Measurements from ENCODE around the gene SLC16A4. TPM values are rescaled to one million over a fixed set of nuclear protein-coding genes. Genes with fewer than 3 reads are reported as not detected.
"Not testable (repeated sequence)": the region's sequence is repeated elsewhere in the genome, so short reads cannot be mapped to it uniquely, and the experiment has no call there.

SLC16A4 gene
- total RNA-seq = 4.1 TPM

DNA sequence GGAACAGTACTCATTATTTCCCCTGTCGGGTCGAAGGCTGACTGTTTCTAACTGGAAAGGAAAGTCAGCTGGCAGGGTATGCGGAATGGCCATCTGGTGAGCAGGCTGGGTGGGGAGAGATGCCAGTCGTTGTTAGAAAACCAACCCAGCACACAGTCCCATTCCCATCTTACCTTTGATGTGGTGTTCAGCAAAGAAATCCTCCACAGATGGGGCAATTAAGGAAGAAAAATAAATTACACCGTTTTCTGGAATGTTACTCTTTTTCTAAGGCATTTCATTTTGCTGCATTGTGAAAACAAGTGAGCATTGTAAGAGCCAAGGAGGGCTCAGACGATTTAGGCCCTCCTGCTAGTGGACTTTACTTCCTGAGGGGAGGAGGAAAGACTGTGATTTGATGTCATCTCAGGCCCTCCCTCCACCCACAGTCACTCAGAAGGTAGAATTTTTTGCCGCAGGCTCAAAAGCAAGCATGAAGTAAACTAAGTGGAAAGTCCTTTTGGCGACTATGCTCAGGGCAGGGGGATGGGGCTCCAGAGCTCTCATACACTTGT lies at the start of gene SLC16A4:
Gene SLC16A4 (minus strand): TSS at position 335 of the 554 bp plus-strand sequence. CDS start 1,703 bp downstream, outside the sequence.
- no peak for FAIRE-seq
- no peak for DNase-seq (ENCODE audit: low spot score in 2 of 2)

DNA sequence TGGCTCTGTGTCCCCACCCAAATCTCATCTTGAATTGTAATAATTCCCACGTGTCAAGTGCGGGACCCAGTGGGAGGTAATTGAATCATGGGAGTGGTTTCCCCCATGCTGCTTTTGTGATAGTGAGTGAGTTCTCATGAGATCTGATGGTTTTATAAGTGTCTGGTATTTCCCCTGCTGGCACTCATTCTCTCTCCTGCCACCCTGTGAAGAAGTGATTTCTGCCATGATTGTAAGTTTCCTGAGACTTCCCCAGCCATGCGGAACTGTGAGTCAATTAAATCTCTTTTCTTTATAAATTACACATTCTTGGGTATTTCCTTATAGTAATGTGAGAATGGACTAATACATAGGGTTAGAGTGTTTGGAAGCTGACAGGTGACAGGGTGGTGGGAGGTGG lies 49.0 kb upstream of the SLC16A4 start:
- DNase-seq (ENCODE audit: low spot score in 2 of 2); FAIRE-seq: not testable (repeated sequence)

DNA sequence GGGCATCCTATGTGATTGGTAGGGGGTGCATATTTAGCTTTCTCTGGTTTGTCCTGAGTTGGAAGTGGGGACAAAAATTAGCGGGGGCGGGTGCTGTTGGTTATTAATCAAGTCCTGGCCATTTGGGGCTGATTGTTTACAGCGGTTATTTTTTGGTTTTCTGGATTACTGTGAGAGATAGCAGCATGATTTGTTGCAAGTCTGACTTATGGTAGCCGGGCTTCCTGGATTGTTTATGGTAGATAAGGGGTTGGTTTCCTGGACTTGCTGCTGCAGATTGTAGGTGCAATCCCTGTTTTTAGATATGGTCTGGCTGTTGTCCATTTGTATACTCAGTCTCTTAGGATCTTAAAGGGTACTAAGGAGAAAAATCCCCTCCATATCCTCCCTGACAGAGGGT lies 48.1 kb upstream of the SLC16A4 start:
- FAIRE-seq (no peak), DNase-seq (ENCODE audit: low spot score in 2 of 2) (no peak)

DNA sequence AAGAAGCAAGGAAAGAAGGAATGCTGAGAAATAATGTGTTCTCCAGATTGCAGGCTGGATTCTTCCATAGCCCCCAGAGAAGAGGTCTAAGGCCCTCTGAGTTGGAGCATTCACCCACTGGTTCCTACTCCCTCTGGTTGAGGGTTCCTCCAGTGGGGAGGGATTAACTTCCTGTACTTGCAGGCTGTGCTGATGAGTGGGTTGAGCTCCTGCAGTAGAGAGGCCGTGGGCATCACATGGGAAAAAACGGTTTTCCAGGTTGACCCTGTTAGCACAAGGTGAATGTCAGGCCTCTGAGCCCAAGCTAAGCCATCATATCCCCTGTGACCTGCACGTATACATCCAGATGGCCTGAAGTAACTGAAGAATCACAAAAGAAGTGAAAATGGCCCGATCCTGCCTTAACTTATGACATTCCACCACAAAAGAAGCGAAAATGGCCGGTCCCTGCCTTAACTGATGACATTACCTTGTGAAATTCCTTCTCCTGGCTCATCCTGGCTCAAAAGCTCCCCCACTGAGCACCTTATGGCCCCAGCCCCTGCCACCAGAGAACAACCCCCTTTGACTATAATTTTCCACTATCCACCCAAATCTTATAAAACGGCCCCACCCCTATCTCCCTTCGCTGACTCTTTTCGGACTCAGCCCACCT lies 46.9 kb upstream of the SLC16A4 start:
- not testable (repeated sequence) for FAIRE-seq; DNase-seq (ENCODE audit: low spot score in 2 of 2)

DNA sequence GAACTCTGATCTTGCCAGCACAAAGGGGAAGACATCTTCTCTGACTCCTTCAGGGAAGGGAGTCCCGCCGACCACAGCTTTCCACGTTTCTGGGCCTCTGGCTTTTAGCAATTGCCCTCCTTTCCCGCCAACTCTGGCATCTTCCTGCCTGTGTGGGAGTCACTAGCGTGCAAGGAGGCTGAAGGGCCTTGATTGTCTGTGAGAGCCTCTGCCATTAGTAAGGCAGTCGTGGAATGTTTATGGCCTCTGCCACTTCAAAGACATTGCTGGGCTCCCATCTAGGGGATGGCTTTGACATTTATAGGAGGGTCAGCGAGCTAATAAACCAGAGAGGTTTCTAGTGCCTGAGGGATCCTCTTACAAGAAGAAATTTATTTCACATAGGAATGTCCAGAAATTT lies 45.8 kb upstream of the SLC16A4 start:
- DNase-seq (ENCODE audit: low spot score in 2 of 2) = no peak
- no peak for FAIRE-seq

DNA sequence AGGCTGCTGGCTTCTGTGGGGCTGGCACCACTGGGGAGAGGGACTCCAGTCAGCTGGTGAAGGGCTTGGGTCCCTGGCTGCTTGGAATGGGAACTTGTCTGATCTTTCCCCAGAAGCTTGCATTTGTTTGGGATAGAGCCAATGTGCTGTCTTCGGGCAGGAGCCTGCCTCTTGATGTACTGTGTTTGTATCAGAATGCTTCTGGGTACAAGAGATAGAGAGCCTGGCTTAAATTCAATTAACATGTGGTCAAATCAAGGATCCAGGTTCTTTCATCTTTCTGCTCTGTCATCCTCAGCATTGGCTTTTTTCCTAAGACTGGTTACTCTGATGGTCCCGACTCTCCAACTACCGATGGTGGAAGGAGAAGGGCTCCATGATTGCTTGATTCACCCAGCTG lies 44.1 kb upstream of the SLC16A4 start:
- FAIRE-seq = no peak

DNA sequence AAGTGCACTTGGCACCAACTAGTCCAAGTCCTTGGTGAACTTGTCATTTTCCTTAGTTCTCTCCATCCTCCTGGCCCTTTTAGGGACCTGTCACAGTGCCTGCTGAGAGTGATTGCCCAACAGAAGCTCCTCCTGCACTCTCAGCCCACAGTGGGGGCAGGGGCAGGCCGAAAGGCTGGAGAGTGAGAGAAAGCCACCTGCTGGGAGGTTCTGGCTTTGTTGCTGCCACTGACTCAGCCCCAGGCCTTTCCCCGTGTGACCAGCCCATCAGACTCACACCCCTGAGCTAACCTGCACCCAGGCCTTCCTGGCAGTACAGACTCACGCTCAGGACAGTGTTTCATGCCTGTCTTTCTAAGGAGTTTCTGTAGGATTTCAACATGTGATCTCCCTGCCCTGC lies 43.0 kb upstream of the SLC16A4 start:
- FAIRE-seq (no peak), DNase-seq (ENCODE audit: low spot score in 2 of 2) (no peak)

More for the DNA sequence above, 44.1 kb upstream of the SLC16A4 start:
- DNase-seq (ENCODE audit: low spot score in 2 of 2) = no peak

DNA sequence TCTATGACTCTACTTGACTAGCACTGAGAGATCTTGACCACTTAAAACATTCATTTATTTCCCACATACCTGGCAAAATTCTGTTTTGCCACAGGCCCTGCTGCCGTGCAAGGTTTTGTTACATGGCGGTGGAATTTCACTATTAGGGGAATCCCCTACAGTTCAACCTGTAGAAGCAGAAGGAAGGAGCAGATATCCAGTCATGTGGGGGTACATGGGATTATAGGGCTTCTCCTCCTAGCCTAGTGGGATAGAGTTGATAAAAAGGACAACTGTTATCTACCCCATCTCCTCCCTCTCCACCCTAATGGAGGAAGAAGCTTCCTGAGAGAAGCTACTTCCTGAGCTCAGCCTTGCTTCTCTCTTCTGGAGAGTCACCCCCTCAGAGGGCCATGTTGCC lies 42.4 kb upstream of the SLC16A4 start:
- DNase-seq (ENCODE audit: low spot score in 2 of 2) (no peak), FAIRE-seq (no peak)

DNA sequence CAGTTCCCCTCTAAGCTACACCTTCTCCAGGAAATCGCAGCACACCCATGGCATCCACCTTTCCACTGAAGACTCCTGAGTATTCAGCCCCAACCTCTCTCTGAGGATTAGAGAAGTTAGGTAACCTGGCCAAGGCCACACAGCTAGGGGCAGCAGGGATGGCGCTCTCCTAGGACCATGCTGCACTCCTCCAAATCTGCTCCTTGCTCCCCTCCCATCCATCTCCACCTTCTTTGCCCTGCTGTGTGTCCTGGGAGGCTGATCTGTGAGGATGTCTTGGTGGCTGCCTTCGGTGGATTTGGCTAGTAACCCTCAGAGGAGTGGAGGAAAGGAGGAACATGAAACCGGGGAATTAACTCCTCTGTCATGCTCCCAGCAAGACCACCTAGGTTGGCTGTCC lies 40.1 kb upstream of the SLC16A4 start:
- FAIRE-seq = no peak
- DNase-seq (ENCODE audit: low spot score in 2 of 2) = no peak

DNA sequence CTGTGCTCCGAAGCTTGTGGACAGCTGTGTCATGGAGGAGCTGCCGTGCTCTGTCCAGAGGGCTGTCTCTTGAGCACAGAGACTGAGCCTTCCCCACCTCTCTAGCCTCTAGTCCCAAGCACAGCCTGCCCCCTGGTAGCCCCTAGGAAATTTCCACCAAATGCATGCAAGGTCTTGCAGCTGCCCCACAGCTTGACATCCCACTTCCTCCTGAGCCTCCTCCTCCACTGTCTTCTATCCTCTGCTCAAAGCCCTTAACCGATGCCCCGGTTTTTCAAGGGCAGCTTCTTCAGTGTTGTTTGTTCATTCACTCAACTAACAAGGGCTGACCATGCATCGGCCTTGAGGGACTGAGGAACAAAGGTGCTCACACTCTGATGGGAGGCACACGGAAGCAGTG lies 39.5 kb upstream of the SLC16A4 start:
- FAIRE-seq (no peak), DNase-seq (ENCODE audit: low spot score in 2 of 2) (no peak)

DNA sequence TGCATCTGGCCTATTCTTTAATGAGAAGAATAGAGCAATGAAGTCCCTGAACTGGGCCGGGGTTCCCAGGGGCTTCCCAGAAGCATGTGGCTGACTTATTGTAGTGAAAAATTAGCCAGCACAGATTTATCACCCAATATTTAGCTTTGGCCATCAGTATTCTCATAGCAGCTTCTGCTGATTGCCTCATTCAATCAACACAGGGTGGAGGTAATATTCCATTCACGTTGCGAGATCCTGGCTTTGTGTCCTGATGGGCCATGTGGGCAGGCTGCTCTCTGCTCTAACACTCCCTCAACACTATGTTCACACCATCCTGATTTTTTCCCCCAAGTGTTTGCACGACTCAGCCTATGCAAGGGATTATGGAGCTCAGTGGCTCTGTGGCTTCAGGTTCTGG lies 38.1 kb upstream of the SLC16A4 start:
- no peak for DNase-seq (ENCODE audit: low spot score in 2 of 2)
- no peak for FAIRE-seq

DNA sequence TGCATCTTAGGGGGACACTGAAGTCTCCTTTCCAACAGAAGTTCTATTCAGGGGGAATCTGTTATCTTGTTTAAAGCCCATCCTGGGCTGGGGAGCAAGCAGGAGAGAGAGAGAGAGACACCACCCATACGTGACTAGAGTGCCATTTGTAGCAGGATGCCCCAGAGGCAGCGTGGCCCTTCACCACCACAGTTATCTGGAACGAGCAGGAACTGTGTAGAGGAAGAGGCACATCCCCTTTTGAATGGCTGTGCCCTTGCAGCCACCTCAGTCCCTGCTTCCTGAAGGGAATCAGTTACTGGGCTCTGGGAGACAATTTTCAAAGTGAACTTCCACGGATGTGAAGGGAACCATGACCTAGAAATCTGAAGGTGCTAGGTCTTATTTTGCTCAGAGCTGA lies 36.0 kb upstream of the SLC16A4 start:
- FAIRE-seq (no peak), DNase-seq (ENCODE audit: low spot score in 2 of 2) (no peak)

DNA sequence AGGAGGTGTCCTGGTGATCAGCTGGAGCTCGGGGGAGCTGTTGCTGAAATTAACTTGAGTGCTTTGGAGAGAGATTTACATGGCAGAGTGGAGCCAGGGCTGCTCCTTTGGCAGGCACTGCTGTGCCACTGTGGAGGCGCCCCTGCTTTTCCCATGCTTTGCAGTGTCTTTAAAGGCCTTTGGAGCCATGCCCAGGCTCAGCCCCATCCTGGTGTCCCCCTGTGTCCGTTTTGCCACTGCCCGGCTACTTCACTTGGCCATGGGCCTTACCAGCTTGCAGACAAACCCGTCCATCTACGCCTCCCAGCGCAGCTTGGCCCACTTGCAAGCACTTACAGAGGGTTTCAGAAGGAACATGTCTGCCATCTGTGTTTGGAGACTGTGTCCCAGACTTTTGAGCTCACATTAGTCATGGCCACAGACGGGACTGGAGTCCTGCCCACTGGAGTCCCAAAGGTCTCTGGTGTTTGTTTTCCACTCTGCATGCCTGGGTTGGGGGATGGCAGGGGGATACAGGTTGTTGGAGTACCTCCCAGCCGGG lies 34.9 kb upstream of the SLC16A4 start:
- DNase-seq (ENCODE audit: low spot score in 2 of 2) (no peak), FAIRE-seq (no peak)

DNA sequence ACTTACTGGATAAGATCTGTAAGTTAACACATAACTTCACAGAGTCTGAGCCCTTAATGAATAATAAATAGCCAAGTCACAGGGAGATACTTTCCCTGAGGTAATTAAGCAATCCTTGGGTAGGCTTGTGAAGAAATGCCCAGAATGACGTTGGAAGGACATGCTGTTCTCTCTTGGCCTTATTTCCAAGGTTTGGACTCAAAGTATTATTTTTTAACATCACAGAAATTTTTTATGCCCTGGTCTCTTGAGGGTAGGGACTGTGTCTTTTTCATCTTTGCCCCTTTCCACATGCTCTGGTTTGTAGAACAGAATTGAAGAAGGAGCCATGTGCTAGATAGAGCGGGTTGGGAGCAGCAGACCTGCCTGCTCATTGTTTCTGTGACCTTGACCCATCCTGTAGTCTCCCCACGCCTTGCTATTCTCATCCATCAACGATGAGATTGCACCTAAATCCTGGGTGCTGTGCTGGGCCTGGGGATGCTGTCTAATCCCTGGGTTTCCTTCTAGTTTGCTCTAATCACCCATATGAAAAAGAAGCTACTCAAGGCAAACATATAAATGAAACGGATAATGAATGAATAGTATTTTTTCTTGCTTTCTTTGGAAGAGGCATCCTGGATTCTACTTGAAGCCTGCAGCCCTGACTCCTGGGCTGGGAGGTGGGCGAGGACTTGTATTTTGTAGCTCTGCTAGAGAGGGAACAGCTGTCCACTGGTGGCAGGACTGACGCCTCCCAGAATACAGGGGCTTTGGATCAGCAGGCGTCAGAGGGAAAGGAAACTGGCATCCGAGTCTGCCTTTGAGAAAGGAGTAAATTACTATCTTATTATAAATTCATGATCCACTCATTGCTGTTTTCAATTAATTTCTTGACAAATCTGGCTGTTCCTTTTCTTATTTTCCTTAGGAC lies 34.1 kb upstream of the SLC16A4 start:
- no peak for FAIRE-seq
- DNase-seq (ENCODE audit: low spot score in 2 of 2) = no peak

DNA sequence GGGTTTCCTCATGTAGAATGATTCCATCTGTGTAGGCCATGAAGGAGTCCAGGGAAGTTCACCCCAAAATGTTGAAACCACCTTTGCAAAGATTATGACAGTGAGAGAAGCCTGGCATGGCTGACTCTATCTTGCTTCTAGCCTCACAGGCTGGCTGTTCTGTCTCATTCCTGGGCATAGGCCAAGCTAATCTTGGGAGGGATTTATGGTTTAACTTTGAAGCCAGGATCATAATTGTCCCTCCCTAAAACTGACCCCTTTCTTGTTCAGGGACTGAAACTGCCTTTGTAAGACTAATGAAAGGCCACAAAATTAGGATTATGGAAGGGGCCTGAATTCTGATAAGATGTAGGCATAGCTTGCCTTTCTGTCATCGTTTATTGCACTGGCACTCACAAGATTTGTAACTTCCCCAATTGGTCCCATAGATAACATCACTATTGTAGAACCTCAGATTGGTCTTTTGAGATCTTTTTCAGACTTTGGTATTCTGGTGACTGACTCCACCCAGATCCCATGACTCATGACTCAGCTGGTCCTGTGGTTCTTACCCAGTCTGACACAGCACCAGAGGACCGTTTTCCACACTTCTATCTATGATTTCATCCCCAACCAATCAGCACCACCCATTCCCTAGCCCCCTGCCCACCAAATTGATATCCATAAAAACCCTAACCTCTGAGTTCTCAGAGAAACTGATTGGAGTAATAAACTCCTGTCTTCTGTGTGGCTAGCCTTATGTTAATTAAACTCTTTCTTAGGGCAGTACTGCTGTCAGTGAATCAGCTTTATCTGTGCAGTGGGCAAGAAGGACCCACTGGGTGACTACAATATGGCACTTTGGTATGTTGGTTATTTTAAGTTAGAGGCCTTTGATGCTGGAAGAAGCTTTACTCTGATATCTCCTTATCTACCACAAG lies 30.3 kb upstream of the SLC16A4 start:
- DNase-seq (ENCODE audit: low spot score in 2 of 2) (no peak), FAIRE-seq (no peak)

DNA sequence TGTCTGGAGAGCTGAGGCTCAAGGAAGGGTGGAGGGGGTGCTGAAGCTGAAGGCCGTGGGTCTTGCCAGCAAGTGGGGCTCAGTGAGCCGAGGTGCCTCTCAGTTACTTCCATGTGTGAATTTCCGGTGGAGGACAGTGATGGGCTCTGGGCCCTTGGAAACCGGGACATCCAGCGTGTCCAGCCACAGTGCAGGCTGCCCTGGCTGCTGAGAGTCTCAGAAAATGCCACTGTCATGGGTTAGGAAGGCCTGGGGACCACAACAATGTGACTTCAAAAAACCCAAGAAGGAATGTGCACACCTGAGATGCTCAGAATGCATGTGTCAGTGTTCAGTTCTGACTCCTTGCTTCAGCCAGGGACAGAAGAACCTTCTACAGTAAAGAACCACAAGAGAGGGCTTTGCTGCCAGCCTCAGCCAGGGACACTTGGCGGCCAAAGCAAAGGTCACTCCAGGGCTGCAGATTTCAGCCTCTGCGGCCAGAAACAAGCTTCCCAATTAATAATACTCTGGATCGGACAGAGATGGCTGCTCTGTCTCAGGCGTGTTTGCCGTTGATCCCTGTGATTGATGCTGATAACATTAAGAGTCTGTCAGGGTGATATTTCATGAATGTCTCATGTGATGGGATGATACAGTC lies 29.3 kb upstream of the SLC16A4 start:
- FAIRE-seq (no peak), DNase-seq (ENCODE audit: low spot score in 2 of 2) (no peak)

DNA sequence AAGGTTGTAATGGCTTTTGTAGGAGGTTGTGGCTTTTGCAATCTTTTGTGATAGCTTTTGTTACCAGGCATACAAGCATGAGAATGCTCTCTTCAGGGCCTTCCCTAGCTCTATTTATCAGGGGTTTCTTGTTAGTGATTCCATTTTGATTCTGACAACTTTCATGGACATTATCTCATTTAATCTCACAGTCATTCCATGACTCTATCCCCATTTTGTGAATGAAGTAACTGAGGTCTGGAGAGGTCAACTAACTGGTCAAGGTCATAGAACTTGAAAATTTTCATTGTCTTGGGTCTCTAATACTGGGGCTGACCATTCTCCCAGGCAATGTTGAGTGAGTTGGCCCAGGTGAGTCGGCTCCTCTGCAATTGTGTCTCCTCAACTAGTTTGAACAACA lies 27.9 kb upstream of the SLC16A4 start:
- DNase-seq (ENCODE audit: low spot score in 2 of 2) = no peak
- FAIRE-seq = no peak

DNA sequence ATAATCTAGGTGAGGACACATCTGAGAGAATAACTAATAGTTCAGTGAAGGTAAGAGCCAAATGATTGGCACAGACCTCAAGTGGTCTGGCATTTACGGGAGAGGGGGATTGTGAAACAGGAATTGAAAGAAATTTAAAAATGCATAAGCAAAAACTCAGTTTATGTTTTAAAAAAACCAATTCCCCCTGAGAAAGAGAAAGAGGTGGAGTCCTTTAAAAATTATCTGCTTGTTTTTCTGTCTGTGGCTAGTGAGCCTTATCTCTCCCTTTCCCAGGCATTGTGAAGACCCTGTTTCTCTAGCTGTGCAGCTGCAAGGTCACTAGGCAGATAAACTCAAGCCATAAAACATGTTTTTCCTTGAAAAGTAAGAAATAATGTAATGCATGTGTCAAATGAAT lies 22.2 kb upstream of the SLC16A4 start:
- FAIRE-seq; DNase-seq (ENCODE audit: low spot score in 2 of 2): not testable (repeated sequence)

DNA sequence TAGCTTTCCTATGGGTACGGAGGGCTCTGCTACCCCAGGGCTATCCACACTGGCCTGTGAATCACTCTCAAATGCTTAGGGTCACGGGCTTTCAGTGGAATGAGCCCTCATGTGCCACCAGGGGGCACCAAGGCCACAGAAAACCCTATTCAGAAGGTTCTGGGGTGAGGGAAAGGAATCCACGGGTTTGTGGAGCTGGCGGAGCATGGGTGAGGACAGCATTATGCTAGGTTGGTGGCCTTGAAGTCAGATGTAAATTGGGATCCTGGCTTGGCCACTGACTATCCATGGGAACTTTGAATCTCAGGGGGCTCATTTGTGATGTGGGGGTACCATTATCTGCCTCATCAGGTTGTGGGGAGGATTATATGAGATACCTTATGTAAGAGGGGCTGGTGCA lies 21.8 kb upstream of the SLC16A4 start:
- FAIRE-seq = no peak
- peak in 1 of 2 donors; percentile 52 for DNase-seq (ENCODE audit: low spot score in 2 of 2)

Data from frontal cortex (tissue), 4 donors.